ENCODE results near the gene SNRPF.

DNA sequence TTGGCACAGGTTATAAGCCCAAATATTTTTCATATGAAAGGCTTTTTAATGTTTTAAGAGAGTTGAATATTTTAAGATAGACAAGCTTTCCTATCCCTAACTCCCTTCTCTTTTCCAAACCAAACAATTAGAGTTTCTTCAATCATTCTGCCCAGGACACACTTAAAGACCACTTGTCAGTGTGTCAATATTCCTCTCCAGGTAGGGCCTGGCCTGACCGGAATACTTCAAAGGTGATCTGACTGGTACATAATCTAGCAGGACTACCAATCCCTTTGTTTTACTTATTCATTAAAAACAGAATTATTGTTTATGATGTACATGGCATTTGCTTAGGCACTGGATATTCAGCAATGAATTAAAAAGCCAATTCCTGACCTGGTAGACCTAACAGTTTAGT, 24.2 kb upstream of the SNRPF start:
- no peak for TF ChIP-seq POLR2A (IDR thresholded peaks at IDR 0.05)
- TF ChIP-seq, protein P1, sequence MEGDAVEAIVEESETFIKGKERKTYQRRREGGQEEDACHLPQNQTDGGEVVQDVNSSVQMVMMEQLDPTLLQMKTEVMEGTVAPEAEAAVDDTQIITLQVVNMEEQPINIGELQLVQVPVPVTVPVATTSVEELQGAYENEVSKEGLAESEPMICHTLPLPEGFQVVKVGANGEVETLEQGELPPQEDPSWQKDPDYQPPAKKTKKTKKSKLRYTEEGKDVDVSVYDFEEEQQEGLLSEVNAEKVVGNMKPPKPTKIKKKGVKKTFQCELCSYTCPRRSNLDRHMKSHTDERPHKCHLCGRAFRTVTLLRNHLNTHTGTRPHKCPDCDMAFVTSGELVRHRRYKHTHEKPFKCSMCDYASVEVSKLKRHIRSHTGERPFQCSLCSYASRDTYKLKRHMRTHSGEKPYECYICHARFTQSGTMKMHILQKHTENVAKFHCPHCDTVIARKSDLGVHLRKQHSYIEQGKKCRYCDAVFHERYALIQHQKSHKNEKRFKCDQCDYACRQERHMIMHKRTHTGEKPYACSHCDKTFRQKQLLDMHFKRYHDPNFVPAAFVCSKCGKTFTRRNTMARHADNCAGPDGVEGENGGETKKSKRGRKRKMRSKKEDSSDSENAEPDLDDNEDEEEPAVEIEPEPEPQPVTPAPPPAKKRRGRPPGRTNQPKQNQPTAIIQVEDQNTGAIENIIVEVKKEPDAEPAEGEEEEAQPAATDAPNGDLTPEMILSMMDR (IDR thresholded peaks at IDR 0.05) = no peak

Data from right lobe of liver (tissue), 4 donors.